HG02840 (cell line): Measurements from ENCODE around the gene SLC4A2.
"Not testable (repeated sequence)": the region's sequence is repeated elsewhere in the genome, so short reads cannot be mapped to it uniquely, and the experiment has no call there.

Source experiments
- ATAC-seq: cut with Tn5 transposase; IDR thresholded peaks from one replicate; pipeline ENCODE4 v1.9.1; 2021; ENCODE audit warnings: mild to moderate bottlenecking, moderate library complexity, moderate number of reproducible peaks; ENCODE audit not compliant: unreplicated experiment, low FRiP score

The SLC4A2 gene

GRCh38 chr7:151059367-151060112, at the start of gene SLC4A2:
SLC4A2 (plus strand) TSS chr7:151059589; CDS start chr7:151061988, 2,399 bp downstream.
- peak; percentile 30 for ATAC-seq

- no peak for ATAC-seq
Measured at GRCh38 chr7:151010037-151010306, 49.4 kb upstream of the SLC4A2 start.

GRCh38 chr7:151010307-151011096, 48.9 kb upstream of the SLC4A2 start:
- no peak for ATAC-seq

- no peak for ATAC-seq
Measured at GRCh38 chr7:151011097-151011409, 48.3 kb upstream of the SLC4A2 start.

GRCh38 chr7:151011616-151012015, 47.8 kb upstream of the SLC4A2 start:
- ATAC-seq: not testable (repeated sequence)

GRCh38 chr7:151012031-151012692, 47.2 kb upstream of the SLC4A2 start:
- ATAC-seq: no peak

- no peak for ATAC-seq
Measured at GRCh38 chr7:151012911-151013347, 46.5 kb upstream of the SLC4A2 start.

GRCh38 chr7:151013356-151013732, 46.0 kb upstream of the SLC4A2 start:
- ATAC-seq: no peak

GRCh38 chr7:151013733-151014497, 45.5 kb upstream of the SLC4A2 start:
- ATAC-seq: no peak

- no peak for ATAC-seq
Measured at GRCh38 chr7:151014950-151015349, 44.4 kb upstream of the SLC4A2 start.

GRCh38 chr7:151015967-151016366, 43.4 kb upstream of the SLC4A2 start:
- no peak for ATAC-seq

- no peak for ATAC-seq
Measured at GRCh38 chr7:151016505-151016904, 42.9 kb upstream of the SLC4A2 start.

- ATAC-seq: no peak
Measured at GRCh38 chr7:151016942-151017341, 42.4 kb upstream of the SLC4A2 start.

GRCh38 chr7:151017370-151017952, 41.9 kb upstream of the SLC4A2 start:
- no peak for ATAC-seq

GRCh38 chr7:151017953-151018420, 41.4 kb upstream of the SLC4A2 start:
- ATAC-seq: no peak

- ATAC-seq: no peak
Measured at GRCh38 chr7:151018421-151019129, 40.8 kb upstream of the SLC4A2 start.

GRCh38 chr7:151019130-151019447, 40.3 kb upstream of the SLC4A2 start:
- ATAC-seq: no peak

- no peak for ATAC-seq
Measured at GRCh38 chr7:151020231-151020630, 39.2 kb upstream of the SLC4A2 start.

- ATAC-seq: no peak
Measured at GRCh38 chr7:151023232-151023631, 36.2 kb upstream of the SLC4A2 start.
